Measurements from ENCODE around the gene ANKZF1. TPM values are rescaled to one million over a fixed set of nuclear protein-coding genes. Genes with fewer than 3 reads are reported as not detected.

ANKZF1 gene
- polyA plus RNA-seq, 3 donors, result 15.7 to 23.0 (median 20.7) TPM

GRCh38 chr2:219206328-219207133 is 23.1 kb upstream of the ANKZF1 start, which contains the start of gene ZFAND2B:
TSS of gene ZFAND2B (plus strand) at chr2:219206782. CDS start at chr2:219206988, 206 bp downstream.
- peak within 1 kb of the TSS; percentile 10 for H3K27ac ChIP-seq (ENCODE audit: low read depth, low read length)
- WGBS, 3 donors, result 0 to 1% (median 0%) methylated on average over 64 to 76 of the region's 76 CpGs

GRCh38 chr2:219207134-219207883 is 22.3 kb upstream of the ANKZF1 start:
- 15 to 18% (median 16%) methylated on average over 22 of the region's 22 CpGs for WGBS, 3 donors

GRCh38 chr2:219207884-219208740 is 21.5 kb upstream of the ANKZF1 start:
- 61 to 70% (median 62%) methylated on average over 17 of the region's 17 CpGs for WGBS, 3 donors
- H3K27ac ChIP-seq (ENCODE audit: low read depth, low read length), result no peak overlapping the region

More at GRCh38 chr2:219207134-219207883, 22.3 kb upstream of the ANKZF1 start:
- no peak overlapping the region for H3K27ac ChIP-seq (ENCODE audit: low read depth, low read length)

- no peak overlapping the region for H3K27ac ChIP-seq (ENCODE audit: low read depth, low read length)
- WGBS, 3 donors, result 58 to 85% (median 60%) methylated on average over 18 of the region's 18 CpGs
These were observed 20.1 kb upstream of the ANKZF1 start for GRCh38 chr2:219209236-219210195.

- H3K27ac ChIP-seq (ENCODE audit: low read depth, low read length), result no peak overlapping the region
- 92 to 94% (median 92%) methylated on average over 24 of the region's 24 CpGs for WGBS, 3 donors
These were observed 19.3 kb upstream of the ANKZF1 start for GRCh38 chr2:219210196-219210885.

- WGBS, 3 donors, result 84 to 94% (median 85%) methylated on average over 9 of the region's 9 CpGs
- H3K27ac ChIP-seq (ENCODE audit: low read depth, low read length), result no peak overlapping the region
These were observed 18.7 kb upstream of the ANKZF1 start for GRCh38 chr2:219210886-219211362.

- H3K27ac ChIP-seq (ENCODE audit: low read depth, low read length), result no peak overlapping the region
- WGBS, 3 donors, result 83 to 91% (median 87%) methylated on average over 8 of the region's 8 CpGs
These were observed 16.6 kb upstream of the ANKZF1 start for GRCh38 chr2:219213026-219213415.

GRCh38 chr2:219213486-219214071 is 16.0 kb upstream of the ANKZF1 start:
- whole genome bisulfite sequencing, 3 donors, result 86 to 90% (median 88%) methylated on average over 10 of the region's 10 CpGs

GRCh38 chr2:219214141-219214540 is 15.5 kb upstream of the ANKZF1 start:
- WGBS, 3 donors, result 94 to 98% (median 95%) methylated on average over 15 of the region's 15 CpGs
- no peak overlapping the region for H3K27ac ChIP-seq (ENCODE audit: low read depth, low read length)

More at GRCh38 chr2:219213486-219214071, 16.0 kb upstream of the ANKZF1 start:
- H3K27ac ChIP-seq (ENCODE audit: low read depth, low read length), result no peak overlapping the region

GRCh38 chr2:219214786-219215185 is 14.8 kb upstream of the ANKZF1 start:
- H3K27ac ChIP-seq (ENCODE audit: low read depth, low read length), result no peak overlapping the region
- 92 to 94% (median 94%) methylated on average over 6 of the region's 6 CpGs for WGBS, 3 donors

GRCh38 chr2:219215871-219216534 is 13.6 kb upstream of the ANKZF1 start:
- no peak overlapping the region for H3K27ac ChIP-seq (ENCODE audit: low read depth, low read length)
- WGBS, 3 donors, result 91 to 93% (median 93%) methylated on average over 27 of the region's 27 CpGs

GRCh38 chr2:219216535-219216915 is 13.1 kb upstream of the ANKZF1 start:
- WGBS, 3 donors, result 85 to 91% (median 90%) methylated on average over 6 of the region's 6 CpGs
- no peak overlapping the region for H3K27ac ChIP-seq (ENCODE audit: low read depth, low read length)

GRCh38 chr2:219218217-219218731 is 11.3 kb upstream of the ANKZF1 start:
- WGBS, 3 donors, result 0 to 1% (median 1%) methylated on average over 29 to 37 of the region's 37 CpGs
- peak overlapping the region; percentile 75 for H3K27ac ChIP-seq (ENCODE audit: low read depth, low read length)

- WGBS, 3 donors, result 8% methylated on average over 62 to 71 of the region's 71 CpGs
- H3K27ac ChIP-seq (ENCODE audit: low read depth, low read length), result peak within 1 kb of the TSS; percentile 75
These were observed 10.6 kb upstream of the ANKZF1 start, which contains the start of gene ABCB6 for GRCh38 chr2:219218732-219219701. TSS of gene ABCB6 (minus strand) at chr2:219218958. CDS start at chr2:219218673, 285 bp downstream.

Data from adipose tissue (tissue), 3 donors.